ENCODE results near the gene MYO1G. TPM values are rescaled to one million over a fixed set of nuclear protein-coding genes. Genes with fewer than 3 reads are reported as not detected.
"Not testable (repeated sequence)": the region's sequence is repeated elsewhere in the genome, so short reads cannot be mapped to it uniquely, and the experiment has no call there.

Gene MYO1G
- total RNA-seq, 1 experiment from 2014 or later: 0.11 TPM

DNA sequence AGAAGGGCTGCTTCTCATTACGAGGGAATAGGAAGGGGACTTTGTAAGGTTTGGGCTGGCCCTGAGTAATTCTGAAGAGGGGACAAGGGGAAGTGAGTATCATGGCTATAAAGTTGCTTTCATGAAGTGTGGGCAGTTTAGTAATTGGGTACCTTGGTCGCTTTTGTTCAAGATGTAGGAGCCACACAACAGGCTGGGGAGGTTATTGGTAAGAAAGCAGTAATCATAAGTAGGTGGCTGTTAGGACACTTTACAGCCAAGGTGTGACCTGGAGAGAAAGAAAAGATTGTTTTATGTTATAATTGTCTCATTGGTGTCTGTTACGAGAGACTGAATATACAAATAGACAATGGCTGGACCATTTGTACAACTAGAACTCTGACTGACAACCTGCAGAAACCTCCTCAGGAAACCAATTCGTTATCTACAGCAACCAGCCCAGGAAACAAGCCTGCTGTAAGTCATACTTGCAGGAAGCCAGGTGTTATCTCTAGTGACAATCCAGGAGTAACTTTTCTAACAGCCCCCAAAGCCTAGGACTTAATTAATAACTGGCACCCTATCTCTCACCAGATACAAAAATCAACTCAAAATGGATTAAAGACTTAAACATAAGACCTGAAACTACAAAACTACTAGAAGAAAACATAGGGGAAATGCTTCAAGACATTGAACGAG is 16.2 kb upstream of the MYO1G start:
- CTCF ChIA-PET: no interaction called here
- DNase-seq (no peak), ATAC-seq (no peak)
- POLR2A ChIA-PET (ENCODE audit: unreplicated experiment): no interaction called here
- no peaks in the 10 kb centered on the region for H4K20me1 ChIP-seq (ENCODE audit: low read length)
- no peak overlapping the region for H2AFZ ChIP-seq (ENCODE audit: low read length)
- H3K4me1 ChIP-seq (ENCODE audit: insufficient read depth, low read length): peaks cover 13% of the 10 kb centered on the region
- no peaks in the 10 kb centered on the region for H3K9me2 ChIP-seq (replicated peaks; ENCODE audit: low read length)
- no peak overlapping the region for H3K4me3 ChIP-seq (ENCODE audit: low read length)
- no TSS peak for BruUV-seq (replicated peaks)
- no peak for TF ChIP-seq EZH2 (IDR thresholded peaks at IDR 0.05; ENCODE audit: low read length, unreplicated experiment)
- no peaks in the 10 kb centered on the region for H3F3A ChIP-seq (ENCODE audit: low read length, unreplicated experiment)
- no peak overlapping the region for H3K27ac ChIP-seq (ENCODE audit: low read length)
- no peaks in the 10 kb centered on the region for H3K79me2 ChIP-seq (ENCODE audit: low read length)
- no peaks in the 10 kb centered on the region for H3K27me3 ChIP-seq (ENCODE audit: low read length)
- no peaks in the 10 kb centered on the region for H3K36me3 ChIP-seq (ENCODE audit: low read depth, low read length)
- no peak overlapping the region for H3K9ac ChIP-seq (ENCODE audit: low read length)
- intact Hi-C loops (cut with micrococcal nuclease): loop anchor here (5.0 kb wide), 1 partner anchor 138 kb away; no protein-coding TSS in a partner anchor
- H3K4me2 ChIP-seq (ENCODE audit: low read length): no peak overlapping the region
- H3K9me3 ChIP-seq (ENCODE audit: low read length): no peaks in the 10 kb centered on the region

DNA sequence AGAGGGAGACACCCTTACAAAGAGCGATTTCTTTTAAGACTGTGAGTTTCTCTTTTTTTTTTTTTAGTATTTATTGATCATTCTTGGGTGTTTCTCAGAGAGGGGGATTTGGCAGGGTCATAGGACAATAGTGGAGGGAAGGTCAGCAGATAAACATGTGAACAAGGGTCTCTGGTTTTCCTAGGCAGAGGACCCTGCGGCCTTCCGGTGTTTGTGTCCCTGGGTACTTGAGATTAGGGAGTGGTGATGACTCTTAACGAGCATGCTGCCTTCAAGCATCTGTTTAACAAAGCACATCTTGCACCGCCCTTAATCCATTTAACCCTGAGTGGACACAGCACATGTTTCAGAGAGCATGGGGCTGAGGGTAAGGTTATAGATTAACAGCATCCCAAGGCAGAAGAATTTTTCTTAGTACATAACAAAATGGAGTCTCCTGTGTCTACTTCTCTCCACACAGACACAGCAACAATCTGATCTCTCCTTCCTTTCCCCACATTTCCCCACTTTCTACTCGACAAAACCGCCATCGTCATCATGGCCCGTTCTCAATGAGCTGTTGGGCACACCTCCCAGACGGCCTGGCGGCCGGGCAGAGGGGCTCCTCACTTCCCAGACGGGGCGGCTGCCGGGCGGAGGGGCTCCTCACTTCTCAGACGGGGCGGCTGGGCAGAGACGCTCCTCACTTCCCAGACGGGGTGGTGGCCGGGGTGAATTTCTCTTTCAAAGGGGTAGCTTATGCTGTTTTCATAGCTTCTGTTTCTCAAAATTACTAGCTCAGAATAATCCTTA is 13.4 kb upstream of the MYO1G start:
- BruUV-seq (replicated peaks); H3K36me3 ChIP-seq (ENCODE audit: low read depth, low read length); CTCF ChIA-PET; intact Hi-C loops (cut with micrococcal nuclease); H3K9ac ChIP-seq (ENCODE audit: low read length); H3K4me2 ChIP-seq (ENCODE audit: low read length); H3K9me2 ChIP-seq (replicated peaks; ENCODE audit: low read length); POLR2A ChIA-PET (ENCODE audit: unreplicated experiment); H3K9me3 ChIP-seq (ENCODE audit: low read length); H4K20me1 ChIP-seq (ENCODE audit: low read length); H2AFZ ChIP-seq (ENCODE audit: low read length); H3F3A ChIP-seq (ENCODE audit: low read length, unreplicated experiment); H3K79me2 ChIP-seq (ENCODE audit: low read length); DNase-seq; ATAC-seq; H3K27me3 ChIP-seq (ENCODE audit: low read length); H3K4me3 ChIP-seq (ENCODE audit: low read length); H3K27ac ChIP-seq (ENCODE audit: low read length); H3K4me1 ChIP-seq (ENCODE audit: insufficient read depth, low read length): not testable (repeated sequence)

DNA sequence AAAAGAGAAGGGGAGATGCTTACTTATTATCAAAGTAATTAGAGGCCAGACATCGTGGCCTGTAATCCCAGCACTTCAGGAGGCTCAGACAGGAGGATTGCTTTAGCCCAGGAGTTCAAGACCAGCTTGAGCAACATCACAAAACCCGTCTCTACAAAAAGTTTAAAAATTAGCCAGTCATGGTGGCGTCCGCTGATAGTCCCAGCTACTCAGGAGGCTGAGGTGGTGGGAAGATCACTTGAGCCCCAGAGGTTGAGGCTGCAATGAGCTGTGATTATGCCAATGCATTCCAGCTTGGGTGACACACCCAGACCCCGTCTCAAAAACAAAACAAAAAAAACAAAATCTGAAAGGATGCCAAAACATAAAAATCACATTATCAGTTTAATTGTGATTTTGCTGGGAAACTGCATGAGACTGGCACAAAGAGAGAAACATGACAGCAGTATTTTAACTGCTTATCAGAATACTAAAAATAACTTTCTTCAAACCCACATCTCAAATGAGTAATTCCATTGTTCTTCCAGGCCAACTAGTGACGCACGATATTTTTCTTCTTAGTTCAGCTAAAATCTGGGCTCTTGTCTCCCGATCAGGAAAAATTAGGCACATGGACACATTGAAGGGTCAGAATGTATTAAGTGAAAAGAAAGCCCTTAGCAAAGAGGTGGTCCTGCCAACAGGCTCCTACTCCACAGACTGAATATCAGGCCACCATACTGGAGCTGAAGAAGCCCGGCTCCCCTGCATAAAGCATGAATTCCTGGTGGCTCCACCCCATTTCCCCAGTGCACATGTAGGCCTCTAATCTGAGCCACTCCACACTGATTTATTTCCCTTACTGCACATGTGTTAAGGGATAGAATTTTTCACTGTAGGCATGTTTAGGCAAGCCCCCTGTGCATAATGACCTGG is 11.6 kb upstream of the MYO1G start:
- Histone ChIP-seq H3K4me1 (ENCODE audit: insufficient read depth, low read length) (peaks cover 4% of the 10 kb centered on the region; the same call in 1 of the 2 replicates), H3K9ac (ENCODE audit: low read length) (no peak overlapping the region), H2AFZ (ENCODE audit: low read length) (no peak overlapping the region), H3K36me3 (ENCODE audit: low read depth, low read length) (peaks cover 7% of the 10 kb centered on the region), H3K4me2 (ENCODE audit: low read length) (no peak overlapping the region), H3K9me3 (ENCODE audit: low read length) (no peaks in the 10 kb centered on the region), H3K27ac (ENCODE audit: low read length) (no peak overlapping the region), H3K9me2 (replicated peaks; ENCODE audit: low read length) (no peaks in the 10 kb centered on the region), H4K20me1 (ENCODE audit: low read length) (peaks cover 6% of the 10 kb centered on the region), H3F3A (ENCODE audit: low read length, unreplicated experiment) (no peaks in the 10 kb centered on the region), H3K27me3 (ENCODE audit: low read length) (no peaks in the 10 kb centered on the region), H3K79me2 (ENCODE audit: low read length) (peaks cover 15% of the 10 kb centered on the region), H3K4me3 (ENCODE audit: low read length) (no peak overlapping the region)
- intact Hi-C loops (cut with micrococcal nuclease): no loop called here
- TF ChIP-seq, protein P1, sequence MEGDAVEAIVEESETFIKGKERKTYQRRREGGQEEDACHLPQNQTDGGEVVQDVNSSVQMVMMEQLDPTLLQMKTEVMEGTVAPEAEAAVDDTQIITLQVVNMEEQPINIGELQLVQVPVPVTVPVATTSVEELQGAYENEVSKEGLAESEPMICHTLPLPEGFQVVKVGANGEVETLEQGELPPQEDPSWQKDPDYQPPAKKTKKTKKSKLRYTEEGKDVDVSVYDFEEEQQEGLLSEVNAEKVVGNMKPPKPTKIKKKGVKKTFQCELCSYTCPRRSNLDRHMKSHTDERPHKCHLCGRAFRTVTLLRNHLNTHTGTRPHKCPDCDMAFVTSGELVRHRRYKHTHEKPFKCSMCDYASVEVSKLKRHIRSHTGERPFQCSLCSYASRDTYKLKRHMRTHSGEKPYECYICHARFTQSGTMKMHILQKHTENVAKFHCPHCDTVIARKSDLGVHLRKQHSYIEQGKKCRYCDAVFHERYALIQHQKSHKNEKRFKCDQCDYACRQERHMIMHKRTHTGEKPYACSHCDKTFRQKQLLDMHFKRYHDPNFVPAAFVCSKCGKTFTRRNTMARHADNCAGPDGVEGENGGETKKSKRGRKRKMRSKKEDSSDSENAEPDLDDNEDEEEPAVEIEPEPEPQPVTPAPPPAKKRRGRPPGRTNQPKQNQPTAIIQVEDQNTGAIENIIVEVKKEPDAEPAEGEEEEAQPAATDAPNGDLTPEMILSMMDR (conservative IDR thresholded peaks at IDR 0.05; ENCODE audit: low read depth, low read length): no peak
- TF ChIP-seq EZH2 (IDR thresholded peaks at IDR 0.05; ENCODE audit: low read length, unreplicated experiment) (no peak), EZH2phosphoT487 (IDR thresholded peaks at IDR 0.05; ENCODE audit: borderline replicate concordance, low read length) (no peak)
- POLR2A ChIA-PET (ENCODE audit: unreplicated experiment): no interaction called here
- no peak for ATAC-seq
- no peak for DNase-seq
- BruUV-seq (replicated peaks): no TSS peak
- CTCF ChIA-PET: no interaction called here
